ENCODE measurements around the gene PRR23E.

The PRR23E gene

DNA sequence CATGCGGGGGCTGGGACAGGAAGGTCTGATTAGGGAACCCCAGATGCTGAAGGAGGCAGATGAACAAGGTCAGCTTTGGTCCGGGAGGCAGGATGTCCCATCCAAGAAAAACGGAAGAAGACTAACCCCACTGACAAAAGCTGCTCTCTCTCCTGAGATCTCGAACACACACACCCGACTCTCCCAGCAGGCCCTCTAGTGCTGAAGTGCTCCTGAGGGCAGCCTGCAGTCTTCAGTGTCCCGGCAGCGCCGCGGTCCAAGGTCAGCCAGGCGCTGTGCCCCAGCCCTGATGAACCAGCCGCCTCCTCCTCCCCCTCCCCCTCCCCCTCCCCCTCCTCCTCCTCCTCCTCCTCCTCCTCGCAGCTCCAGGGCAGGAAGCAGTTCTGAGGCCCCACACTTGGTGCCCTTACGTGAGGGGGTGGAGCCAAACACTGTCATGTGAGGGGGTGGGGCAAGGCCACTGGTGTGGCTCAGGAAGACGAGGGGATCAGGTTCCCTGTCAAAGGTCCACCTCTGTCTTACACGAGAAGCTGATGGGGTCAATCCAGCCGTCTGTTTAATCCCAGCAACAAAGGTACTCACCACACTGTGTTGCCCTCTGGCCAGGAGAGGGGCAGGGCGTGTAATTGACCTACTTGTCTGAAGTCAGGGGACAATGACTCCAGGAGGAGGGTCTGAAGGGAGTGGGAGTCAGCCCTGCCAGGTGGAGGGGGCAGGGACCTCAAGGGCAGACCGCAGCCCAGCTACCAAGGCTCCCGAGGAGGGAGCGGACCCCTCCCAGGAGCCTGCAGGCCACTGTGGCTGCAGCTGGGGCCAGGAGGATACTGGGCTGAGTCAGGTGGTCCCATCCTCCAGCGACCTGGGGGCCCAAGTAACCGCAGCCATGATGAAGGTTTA lies 34.3 kb downstream of the PRR23E start:
- DNase-seq (ENCODE audit: low read depth in 2 of 2) = no peak

DNA sequence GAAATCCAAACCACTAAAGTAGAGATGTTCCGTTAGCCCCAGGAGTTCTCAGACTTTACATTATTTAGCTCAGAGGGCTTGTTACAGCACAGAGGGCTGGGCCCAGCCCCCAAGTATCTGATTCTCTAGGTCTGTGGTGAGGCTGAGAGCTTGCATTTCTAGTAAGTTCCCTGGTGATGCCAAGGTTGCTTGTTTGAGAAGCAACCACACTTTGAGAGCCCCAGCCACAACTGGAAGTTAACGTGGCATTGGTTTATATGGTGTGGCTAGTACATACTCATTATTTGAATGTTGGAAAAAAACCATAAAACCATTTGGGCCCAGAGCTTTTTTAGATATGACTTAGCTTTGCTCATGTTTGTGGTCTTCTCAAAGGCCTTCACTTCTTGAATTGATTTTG lies 35.9 kb downstream of the PRR23E start:
- no peak for DNase-seq (ENCODE audit: low read depth in 2 of 2)

DNA sequence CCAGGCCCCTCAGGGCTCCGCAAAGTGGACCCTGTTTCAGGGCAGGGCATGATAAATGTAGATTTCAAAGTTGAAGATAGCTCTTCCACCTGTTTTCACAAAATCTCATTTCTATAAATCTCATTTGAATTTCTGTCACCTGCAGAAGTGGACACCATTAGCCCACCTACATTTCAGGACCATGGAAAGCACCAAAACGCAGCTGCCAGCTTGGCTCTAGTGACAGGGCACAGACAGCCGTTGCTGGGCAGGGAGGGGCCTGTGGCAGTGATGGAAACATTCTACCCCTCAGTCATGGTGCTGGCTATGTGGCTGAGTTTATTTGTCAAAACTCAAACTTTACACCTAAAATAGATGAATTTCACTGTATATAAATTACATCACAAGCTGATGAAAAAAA lies 40.4 kb downstream of the PRR23E start:
- DNase-seq (ENCODE audit: low read depth in 2 of 2) = no peak

- no peak for DNase-seq (ENCODE audit: low read depth in 2 of 2)
Observed at GRCh38 chr3:127234778-127235177, 41.8 kb downstream of the PRR23E start.

DNA sequence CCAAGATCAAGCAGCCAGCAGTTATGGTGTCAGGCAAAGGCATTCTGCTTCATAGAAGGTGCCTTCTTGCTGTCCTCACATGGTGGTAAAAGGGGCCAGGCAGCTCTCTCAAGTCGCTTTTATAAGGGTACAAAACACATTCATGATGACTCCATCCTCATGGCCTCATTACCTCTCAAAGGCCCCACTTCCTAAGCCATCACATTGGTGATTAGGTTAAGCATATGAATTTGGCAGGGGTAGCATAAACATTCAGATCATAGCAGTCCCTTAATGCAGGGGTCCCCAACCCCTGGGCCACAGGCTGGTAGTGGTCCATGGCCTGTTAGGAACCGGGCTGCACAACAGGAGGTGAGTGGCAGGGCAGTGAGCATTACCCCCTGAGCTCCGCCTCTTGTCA lies 42.8 kb downstream of the PRR23E start:
- DNase-seq (ENCODE audit: low read depth in 2 of 2) = no peak

GRCh38 chr3:127237835-127238234 lies 44.9 kb downstream of the PRR23E start:
- DNase-seq (ENCODE audit: low read depth in 2 of 2) = no peak

GRCh38 chr3:127238602-127239001 lies 45.7 kb downstream of the PRR23E start:
- DNase-seq (ENCODE audit: low read depth in 2 of 2) = no peak

GRCh38 chr3:127247292-127247691 lies 54.4 kb downstream of the PRR23E start:
- no peak for DNase-seq (ENCODE audit: low read depth in 2 of 2)
